ENCODE results near the gene GAB2.

The GAB2 gene

DNA sequence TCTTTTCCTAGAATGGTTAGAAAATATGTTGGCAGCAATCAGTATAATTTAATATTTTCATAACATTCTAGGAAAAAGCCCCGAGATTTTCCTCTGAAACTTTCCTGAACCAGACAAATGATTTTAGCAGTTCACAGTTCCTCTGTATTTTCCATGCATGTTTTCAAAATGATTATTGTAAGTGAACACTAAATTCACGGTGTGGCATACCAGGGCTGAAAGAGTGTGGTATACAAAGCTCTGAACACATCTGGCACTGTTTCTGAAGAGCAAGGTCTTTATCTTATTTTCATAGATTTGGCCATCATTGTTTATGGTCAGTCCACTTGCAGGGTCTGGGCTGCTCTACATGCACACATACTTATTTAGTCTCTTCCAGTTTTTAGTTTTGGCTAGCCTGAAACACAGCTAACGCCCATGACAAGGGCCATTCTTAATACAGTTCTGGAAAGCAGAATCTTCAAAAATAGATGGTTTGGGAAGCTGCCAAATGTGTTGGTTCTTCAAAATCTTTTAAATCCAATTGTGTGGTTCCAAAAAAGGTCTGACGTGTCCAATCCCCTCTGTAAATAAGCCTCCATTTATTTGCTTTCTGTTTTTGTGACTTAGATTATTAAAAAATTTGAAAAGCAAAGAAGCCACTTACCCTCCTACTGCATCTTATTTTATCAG lies 7.9 kb upstream of the GAB2 start:
- Histone ChIP-seq H3K27me3 (ENCODE audit: control insufficient read depth in 3 of 3, insufficient read depth in 3 of 3, low read depth in 1 of 3, low read length in 3 of 3) (no peaks in the 10 kb centered on the region), H2BK12ac (ENCODE audit: low read length) (no peak overlapping the region), H4K91ac (ENCODE audit: low read depth, low read length, poor library complexity) (no peak overlapping the region), H2BK5ac (ENCODE audit: low read length) (no peak overlapping the region), H3K27ac (replicated peaks; ENCODE audit: low read length) (no peak overlapping the region), H3K4me2 (ENCODE audit: insufficient read depth, low read length, poor library complexity, severe bottlenecking) (no peak overlapping the region), H3K9me3 (replicated peaks in 1 of 2; ENCODE audit: control insufficient read depth in 2 of 2, insufficient read depth in 1 of 2, low read depth in 1 of 2, low read length in 2 of 2) (no peaks in the 10 kb centered on the region), H4K8ac (ENCODE audit: low read depth, low read length) (no peak overlapping the region), H3K79me1 (ENCODE audit: low read depth, low read length) (no peaks in the 10 kb centered on the region), H2BK120ac (ENCODE audit: low read depth, low read length) (no peak overlapping the region), H2AK5ac (ENCODE audit: low read depth, low read length) (no peak overlapping the region), H3K18ac (ENCODE audit: low read length) (no peak overlapping the region), H2BK15ac (ENCODE audit: low read length) (no peak overlapping the region), H3K23ac (ENCODE audit: low read depth, low read length, poor library complexity) (no peak overlapping the region), H3K9ac (ENCODE audit: low read depth, low read length, poor library complexity) (no peak overlapping the region), H3K4me3 (ENCODE audit: low read length in 2 of 2) (no peak overlapping the region), H2AFZ (ENCODE audit: low read length) (no peak overlapping the region), H3K36me3 (replicated peaks in 1 of 2; ENCODE audit: control insufficient read depth in 2 of 2, insufficient read depth in 2 of 2, low read length in 2 of 2) (peaks cover 0 to 3% of the 10 kb centered on the region in 2 donors), H3K4ac (ENCODE audit: low read length) (no peak overlapping the region), H3K4me1 (ENCODE audit: control insufficient read depth in 2 of 2, insufficient read depth in 1 of 2, low read depth in 1 of 2, low read length in 2 of 2) (peaks cover 3 to 8% of the 10 kb centered on the region in 2 donors), H3K14ac (ENCODE audit: low read length) (no peak overlapping the region)
- WGBS, 2 donors (ENCODE audit: extremely low coverage in 2 of 2, insufficient read length in 2 of 2, insufficient replicate concordance in 1 of 2) = no CpG with 5 or more reads among the region's 4 CpGs
- DNase-seq (ENCODE audit: low spot score) = no peak

DNA sequence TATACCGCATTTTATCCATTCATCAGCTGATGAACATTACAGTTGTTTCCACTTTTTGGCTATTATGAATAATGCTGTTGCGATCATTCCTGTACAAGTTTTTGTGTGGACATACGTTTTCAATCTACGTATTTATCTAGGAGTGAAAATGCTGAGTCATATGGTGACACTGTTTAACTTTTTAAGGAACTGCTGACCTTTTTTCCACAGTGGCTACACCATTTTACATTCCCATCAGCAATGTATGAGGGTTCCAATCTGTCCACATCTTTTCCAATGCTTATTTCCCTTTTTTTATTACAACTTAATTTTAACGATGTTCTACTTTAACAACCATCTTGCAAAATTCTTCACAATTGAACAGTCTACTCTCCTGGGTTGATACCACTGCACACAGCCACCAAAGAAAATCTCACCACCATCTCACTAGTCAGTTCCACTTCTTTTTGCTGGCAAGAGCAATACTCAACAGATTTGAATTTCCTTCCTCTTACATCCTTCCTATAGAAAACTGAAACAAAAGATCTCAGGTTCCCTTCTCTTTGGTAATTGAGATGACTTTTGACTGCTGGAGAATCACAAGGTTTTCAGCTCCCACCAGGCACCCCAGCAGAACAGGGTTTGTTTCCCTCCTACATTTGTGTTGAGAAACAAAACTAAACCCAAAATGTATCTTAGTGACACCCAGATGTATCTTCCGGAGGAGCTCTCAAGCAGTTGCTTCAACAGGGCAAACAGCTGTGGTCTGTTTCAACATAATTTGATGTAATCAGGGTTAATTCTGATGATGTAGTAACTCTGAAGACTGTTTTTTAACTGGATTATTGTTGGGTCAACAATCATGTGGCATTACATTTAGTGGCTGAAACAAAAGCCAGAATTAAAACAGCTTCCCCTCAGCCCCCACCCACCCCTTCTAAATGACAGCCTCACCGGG lies 7.0 kb upstream of the GAB2 start:
- no peaks in the 10 kb centered on the region for H3K9me3 ChIP-seq (replicated peaks in 1 of 2; ENCODE audit: control insufficient read depth in 2 of 2, insufficient read depth in 1 of 2, low read depth in 1 of 2, low read length in 2 of 2)
- no peak overlapping the region for H3K4me3 ChIP-seq (ENCODE audit: low read length in 2 of 2)
- no peaks in the 10 kb centered on the region for H3K36me3 ChIP-seq (replicated peaks in 1 of 2; ENCODE audit: control insufficient read depth in 2 of 2, insufficient read depth in 2 of 2, low read length in 2 of 2)
- H2BK15ac ChIP-seq (ENCODE audit: low read length) = no peak overlapping the region
- H3K27me3 ChIP-seq (ENCODE audit: control insufficient read depth in 3 of 3, insufficient read depth in 3 of 3, low read depth in 1 of 3, low read length in 3 of 3) = no peaks in the 10 kb centered on the region
- peaks cover 3 to 10% of the 10 kb centered on the region in 2 donors for H3K4me1 ChIP-seq (ENCODE audit: control insufficient read depth in 2 of 2, insufficient read depth in 1 of 2, low read depth in 1 of 2, low read length in 2 of 2)
- no peak overlapping the region for H3K4me2 ChIP-seq (ENCODE audit: insufficient read depth, low read length, poor library complexity, severe bottlenecking)
- no peak for DNase-seq (ENCODE audit: low spot score)
- H2BK120ac ChIP-seq (ENCODE audit: low read depth, low read length) = no peak overlapping the region
- H2AK5ac ChIP-seq (ENCODE audit: low read depth, low read length) = no peak overlapping the region
- no peak overlapping the region for H3K27ac ChIP-seq (replicated peaks; ENCODE audit: low read length)
- H3K9ac ChIP-seq (ENCODE audit: low read depth, low read length, poor library complexity) = no peak overlapping the region
- 100% methylated on average over 1 of the region's 7 CpGs for WGBS, 2 donors (ENCODE audit: extremely low coverage in 2 of 2, insufficient read length in 2 of 2, insufficient replicate concordance in 1 of 2)
- H2BK12ac ChIP-seq (ENCODE audit: low read length) = no peak overlapping the region
- no peak overlapping the region for H4K91ac ChIP-seq (ENCODE audit: low read depth, low read length, poor library complexity)
- no peak overlapping the region for H3K14ac ChIP-seq (ENCODE audit: low read length)
- H3K23ac ChIP-seq (ENCODE audit: low read depth, low read length, poor library complexity) = no peak overlapping the region
- no peak overlapping the region for H2AFZ ChIP-seq (ENCODE audit: low read length)
- no peak overlapping the region for H2BK5ac ChIP-seq (ENCODE audit: low read length)
- no peak overlapping the region for H3K4ac ChIP-seq (ENCODE audit: low read length)
- no peak overlapping the region for H3K18ac ChIP-seq (ENCODE audit: low read length)
- H4K8ac ChIP-seq (ENCODE audit: low read depth, low read length) = no peak overlapping the region
- no peaks in the 10 kb centered on the region for H3K79me1 ChIP-seq (ENCODE audit: low read depth, low read length)

DNA sequence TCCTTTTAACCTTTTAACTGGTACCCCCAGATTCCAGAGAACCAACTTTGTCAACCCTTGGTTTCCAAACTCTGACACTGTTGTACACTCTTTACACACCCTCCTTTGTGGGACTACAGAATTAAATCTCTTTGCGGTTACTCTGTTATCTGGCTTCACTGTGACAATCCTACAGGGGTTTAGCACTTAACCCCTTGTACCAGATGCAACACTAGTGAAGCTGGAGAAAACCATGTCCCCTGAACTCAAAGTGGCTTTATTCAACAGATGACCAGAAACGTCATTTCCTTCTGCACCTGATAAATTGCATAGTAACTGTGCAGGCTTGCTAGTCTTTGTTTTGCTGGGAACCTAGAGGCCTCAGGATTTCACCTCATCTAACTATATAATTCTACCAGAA lies 5.6 kb upstream of the GAB2 start:
- no peak overlapping the region for H2BK15ac ChIP-seq (ENCODE audit: low read length)
- H2BK120ac ChIP-seq (ENCODE audit: low read depth, low read length) = no peak overlapping the region
- no peak overlapping the region for H2BK12ac ChIP-seq (ENCODE audit: low read length)
- no peak overlapping the region for H3K4me3 ChIP-seq (ENCODE audit: low read length in 2 of 2)
- no CpG with 5 or more reads among the region's 2 CpGs for WGBS, 2 donors (ENCODE audit: extremely low coverage in 2 of 2, insufficient read length in 2 of 2, insufficient replicate concordance in 1 of 2)
- no peak overlapping the region for H3K14ac ChIP-seq (ENCODE audit: low read length)
- H3K27ac ChIP-seq (replicated peaks; ENCODE audit: low read length) = no peak overlapping the region
- H2BK5ac ChIP-seq (ENCODE audit: low read length) = no peak overlapping the region
- H3K9ac ChIP-seq (ENCODE audit: low read depth, low read length, poor library complexity) = no peak overlapping the region
- no peak overlapping the region for H3K18ac ChIP-seq (ENCODE audit: low read length)
- no peaks in the 10 kb centered on the region for H3K27me3 ChIP-seq (ENCODE audit: control insufficient read depth in 3 of 3, insufficient read depth in 3 of 3, low read depth in 1 of 3, low read length in 3 of 3)
- no peak overlapping the region for H2AK5ac ChIP-seq (ENCODE audit: low read depth, low read length)
- no peaks in the 10 kb centered on the region for H3K79me1 ChIP-seq (ENCODE audit: low read depth, low read length)
- no peak overlapping the region for H4K91ac ChIP-seq (ENCODE audit: low read depth, low read length, poor library complexity)
- H4K8ac ChIP-seq (ENCODE audit: low read depth, low read length) = no peak overlapping the region
- no peak overlapping the region for H3K4ac ChIP-seq (ENCODE audit: low read length)
- H3K36me3 ChIP-seq (replicated peaks in 1 of 2; ENCODE audit: control insufficient read depth in 2 of 2, insufficient read depth in 2 of 2, low read length in 2 of 2) = no peaks in the 10 kb centered on the region
- no peak for DNase-seq (ENCODE audit: low spot score)
- no peaks in the 10 kb centered on the region for H3K9me3 ChIP-seq (replicated peaks in 1 of 2; ENCODE audit: control insufficient read depth in 2 of 2, insufficient read depth in 1 of 2, low read depth in 1 of 2, low read length in 2 of 2)
- H2AFZ ChIP-seq (ENCODE audit: low read length) = no peak overlapping the region
- H3K23ac ChIP-seq (ENCODE audit: low read depth, low read length, poor library complexity) = no peak overlapping the region
- peaks cover 8 to 14% of the 10 kb centered on the region in 2 donors for H3K4me1 ChIP-seq (ENCODE audit: control insufficient read depth in 2 of 2, insufficient read depth in 1 of 2, low read depth in 1 of 2, low read length in 2 of 2)
- H3K4me2 ChIP-seq (ENCODE audit: insufficient read depth, low read length, poor library complexity, severe bottlenecking) = no peak overlapping the region

DNA sequence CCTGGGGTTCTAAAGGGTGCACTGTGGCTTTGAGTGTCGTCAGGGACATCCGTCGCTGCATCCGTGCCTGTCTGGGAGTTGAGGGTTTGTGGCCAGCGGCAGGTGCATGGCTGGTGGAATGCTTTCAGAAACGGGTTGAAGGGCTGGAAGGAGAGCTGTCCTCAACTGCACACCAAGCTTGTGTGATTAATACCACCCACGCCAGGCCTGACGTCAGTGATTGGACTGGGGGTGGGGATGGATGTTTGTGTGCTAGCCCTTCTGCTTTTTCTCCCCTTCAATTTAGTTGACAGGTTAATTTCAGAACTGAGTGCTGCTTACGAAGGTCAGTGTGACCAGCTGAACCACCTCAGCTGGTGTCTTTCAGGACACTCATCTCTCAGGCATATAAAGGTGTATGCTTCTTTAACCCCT lies 3.2 kb upstream of the GAB2 start:
- H4K8ac ChIP-seq (ENCODE audit: low read depth, low read length) = no peak overlapping the region
- H3K9ac ChIP-seq (ENCODE audit: low read depth, low read length, poor library complexity) = no peak overlapping the region
- H3K4ac ChIP-seq (ENCODE audit: low read length) = no peak overlapping the region
- H3K27ac ChIP-seq (replicated peaks; ENCODE audit: low read length) = no peak overlapping the region
- H2BK15ac ChIP-seq (ENCODE audit: low read length) = no peak overlapping the region
- no peak overlapping the region for H3K14ac ChIP-seq (ENCODE audit: low read length)
- H2BK12ac ChIP-seq (ENCODE audit: low read length) = no peak overlapping the region
- no peak overlapping the region for H3K18ac ChIP-seq (ENCODE audit: low read length)
- H3K4me1 ChIP-seq (ENCODE audit: control insufficient read depth in 2 of 2, insufficient read depth in 1 of 2, low read depth in 1 of 2, low read length in 2 of 2) = peaks cover 10 to 17% of the 10 kb centered on the region in 2 donors
- no peaks in the 10 kb centered on the region for H3K79me1 ChIP-seq (ENCODE audit: low read depth, low read length)
- no peak for DNase-seq (ENCODE audit: low spot score)
- peak overlapping the region; percentile 30 for H2AK5ac ChIP-seq (ENCODE audit: low read depth, low read length)
- no CpG with 5 or more reads among the region's 9 CpGs for WGBS, 2 donors (ENCODE audit: extremely low coverage in 2 of 2, insufficient read length in 2 of 2, insufficient replicate concordance in 1 of 2)
- no peak overlapping the region for H3K23ac ChIP-seq (ENCODE audit: low read depth, low read length, poor library complexity)
- H3K4me3 ChIP-seq (ENCODE audit: low read length in 2 of 2) = peak overlapping the region in 1 of 2 donors; percentile 28
- no peaks in the 10 kb centered on the region for H3K36me3 ChIP-seq (replicated peaks in 1 of 2; ENCODE audit: control insufficient read depth in 2 of 2, insufficient read depth in 2 of 2, low read length in 2 of 2)
- no peak overlapping the region for H2BK5ac ChIP-seq (ENCODE audit: low read length)
- no peaks in the 10 kb centered on the region for H3K27me3 ChIP-seq (ENCODE audit: control insufficient read depth in 3 of 3, insufficient read depth in 3 of 3, low read depth in 1 of 3, low read length in 3 of 3)
- H2AFZ ChIP-seq (ENCODE audit: low read length) = no peak overlapping the region
- no peak overlapping the region for H2BK120ac ChIP-seq (ENCODE audit: low read depth, low read length)
- no peak overlapping the region for H4K91ac ChIP-seq (ENCODE audit: low read depth, low read length, poor library complexity)
- H3K9me3 ChIP-seq (replicated peaks in 1 of 2; ENCODE audit: control insufficient read depth in 2 of 2, insufficient read depth in 1 of 2, low read depth in 1 of 2, low read length in 2 of 2) = no peaks in the 10 kb centered on the region
- H3K4me2 ChIP-seq (ENCODE audit: insufficient read depth, low read length, poor library complexity, severe bottlenecking) = no peak overlapping the region

All from neuronal stem cell (in vitro differentiated cells).